Measurements from ENCODE around the gene APLNR. TPM values are rescaled to one million over a fixed set of nuclear protein-coding genes. Genes with fewer than 3 reads are reported as not detected.

The APLNR gene
- polyA plus RNA-seq, 2 of the 4 experiments (the other 2 are of a cell fraction): 0.08 to 0.14 TPM

GRCh38 chr11:57249384-57250319 lies 12.6 kb upstream of the APLNR start:
- FAIRE-seq: peak; percentile 76
- DNase-seq (ENCODE audit: low read depth in 1 of 2, low spot score in 1 of 2): peak; percentile 31 to 68
- POLR2A ChIA-PET: interaction anchor here (0.5 to 1.9 kb wide), 9 partner anchors 30 to 621 kb away, joined by 3 to 25 read pairs (median 6); no protein-coding TSS in a partner anchor
- peak overlapping the region; percentile 89 to 90 for H3K27ac ChIP-seq
- no peaks in the 10 kb centered on the region for H3K9me3 ChIP-seq
- H3K4me1 ChIP-seq: peaks cover 11% of the 10 kb centered on the region
- WGBS (ENCODE audit: missing lambda C conversion rate): 21% methylated on average over 10 of the region's 10 CpGs
- H3K4me2 ChIP-seq: peak overlapping the region; percentile 62
- peak; percentile 70 to 81 for ATAC-seq
- CTCF ChIA-PET: interaction anchor here (0.6 to 14.1 kb wide), 132 partner anchors 11 to 1543 kb away, joined by 3 to 596 read pairs (median 5); partner anchors contain the start of gene APLNR
- peak; percentile 97 for TF ChIP-seq CTCF (IDR thresholded peaks at IDR 0.05)
- TF ChIP-seq ZFP36 (IDR thresholded peaks at IDR 0.05; ENCODE audit: borderline replicate concordance, partially characterized antibody): no peak
- no peak for TF ChIP-seq RCOR1 (IDR thresholded peaks at IDR 0.05; ENCODE audit: low read depth, low read length)
- TF ChIP-seq RFX5 (IDR thresholded peaks at IDR 0.05): no peak
- peak; percentile 93 to 95 for TF ChIP-seq RAD21 (conservative IDR thresholded peaks at IDR 0.05 in 1 of 2, IDR thresholded peaks at IDR 0.05 in 1 of 2)
- no peak for TF ChIP-seq GATA3 (IDR thresholded peaks at IDR 0.05; ENCODE audit: borderline replicate concordance)
- 0 out of 5 replicates have a peak, but pooled peaks of 1 of the 2 experiments have one; percentile 16 for TF ChIP-seq JUN (IDR thresholded peaks at IDR 0.05)
- TF ChIP-seq SMC3 (IDR thresholded peaks at IDR 0.05): peak; percentile 91
- no peak overlapping the region for H3K4me3 ChIP-seq

GRCh38 chr11:57248780-57249383 lies 11.8 kb upstream of the APLNR start:
- Histone ChIP-seq H3K9me3 (no peaks in the 10 kb centered on the region), H3K4me2 (peak overlapping the region; percentile 62), H3K4me3 (no peak overlapping the region), H3K4me1 (peaks cover 11% of the 10 kb centered on the region), H3K27ac (peak overlapping the region; percentile 89 to 90)
- POLR2A ChIA-PET: interaction anchor here (0.5 to 1.9 kb wide), 6 partner anchors 74 to 422 kb away, joined by 3 to 25 read pairs (median 5); no protein-coding TSS in a partner anchor
- FAIRE-seq: peak; percentile 59
- DNase-seq (ENCODE audit: low read depth in 1 of 2, low spot score in 1 of 2): peak; percentile 80 to 89
- 18% methylated on average over 9 of the region's 9 CpGs for WGBS (ENCODE audit: missing lambda C conversion rate)
- peak in 1 of 2 experiments; percentile 45; a peak in 1 of 5 replicates for TF ChIP-seq JUN (IDR thresholded peaks at IDR 0.05)
- no peak for TF ChIP-seq PHF8 (IDR thresholded peaks at IDR 0.05; ENCODE audit: borderline replicate concordance, low read depth)
- no peak for TF ChIP-seq ZNF302 (CRISPR knock-in tag; IDR thresholded peaks at IDR 0.05)
- peak; percentile 70 for TF ChIP-seq CTCF (IDR thresholded peaks at IDR 0.05)
- no peak for TF ChIP-seq MAFK (IDR thresholded peaks at IDR 0.05; ENCODE audit: partially characterized antibody)
- no peak for TF ChIP-seq CEBPB (IDR thresholded peaks at IDR 0.05)
- no peak for TF ChIP-seq PBX3 (IDR thresholded peaks at IDR 0.05)
- no peak for TF ChIP-seq CBX2 (IDR thresholded peaks at IDR 0.05; ENCODE audit: borderline replicate concordance, low read depth)
- no peak for TF ChIP-seq NPAS2 (CRISPR knock-in tag; IDR thresholded peaks at IDR 0.05; ENCODE audit: borderline replicate concordance)
- peak; percentile 100 for TF ChIP-seq SMC3 (IDR thresholded peaks at IDR 0.05)
- no peak for TF ChIP-seq JUNB (IDR thresholded peaks at IDR 0.05)
- no peak for TF ChIP-seq MYC (IDR thresholded peaks at IDR 0.05; ENCODE audit: borderline replicate concordance, low read length)
- TF ChIP-seq HOXB5 (CRISPR knock-in tag; IDR thresholded peaks at IDR 0.05): no peak
- no peak for TF ChIP-seq REST (IDR thresholded peaks at IDR 0.05)
- TF ChIP-seq RAD21 (conservative IDR thresholded peaks at IDR 0.05 in 1 of 2, IDR thresholded peaks at IDR 0.05 in 1 of 2): peak; percentile 98 to 99
- peak; percentile 99 for ATAC-seq
- CTCF ChIA-PET: interaction anchor here (0.6 to 14.1 kb wide), 124 partner anchors 10 to 1542 kb away, joined by 3 to 596 read pairs (median 6); partner anchors contain the start of gene APLNR

Data from A549 (cell line).